HG02885 (cell line): ENCODE data around the gene TBC1D32.
"Not testable (repeated sequence)": the region's sequence is repeated elsewhere in the genome, so short reads cannot be mapped to it uniquely, and the experiment has no call there.

ENCODE experiments used
- ATAC-seq: cut with Tn5 transposase; IDR thresholded peaks from one replicate; pipeline ENCODE4 v1.9.1; 2021; ENCODE audit warnings: mild to moderate bottlenecking; ENCODE audit not compliant: unreplicated experiment, poor library complexity

The TBC1D32 gene

GRCh38 chr6:121236984-121237383 lies 97.3 kb downstream of the TBC1D32 start:
- no peak for ATAC-seq

DNA sequence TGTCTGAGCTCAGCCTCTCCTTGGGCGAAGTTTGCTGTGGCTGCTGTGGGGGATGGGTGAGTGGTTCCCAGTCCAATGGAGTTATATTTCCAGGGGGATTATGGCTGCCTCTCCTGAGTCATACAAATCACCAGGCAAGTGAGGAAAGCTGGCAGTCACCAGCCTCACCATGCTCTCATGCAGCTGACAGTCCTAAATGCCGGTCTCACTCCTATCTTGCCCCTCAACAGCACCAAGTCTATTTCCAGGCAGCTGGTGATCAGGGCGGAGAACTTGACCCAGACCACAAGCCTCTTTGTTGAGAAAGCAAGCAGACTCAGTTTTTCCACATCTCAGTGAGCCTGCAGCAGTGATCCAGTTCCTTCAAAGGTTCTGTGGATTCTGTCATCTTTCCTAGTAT lies 98.9 kb downstream of the TBC1D32 start:
- ATAC-seq, result no peak

DNA sequence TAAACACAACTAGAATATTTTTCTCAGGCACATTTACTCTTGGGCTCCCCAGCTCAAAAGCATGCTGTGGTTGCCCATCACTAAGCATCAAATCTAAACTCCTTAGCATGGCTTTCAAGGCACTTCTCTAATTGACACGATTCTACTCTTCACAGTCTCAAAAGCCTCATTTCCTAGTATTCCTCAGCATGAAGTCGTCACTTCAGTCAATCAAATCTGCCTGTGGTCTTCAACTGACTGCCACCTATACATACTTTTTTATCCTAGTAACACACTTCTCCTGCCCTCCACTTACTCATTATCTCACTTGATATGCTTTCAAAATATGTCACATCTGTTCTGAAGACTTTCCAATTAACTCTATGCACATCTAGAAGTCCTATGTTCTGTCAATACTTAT lies 110.3 kb downstream of the TBC1D32 start:
- ATAC-seq, result no peak

DNA sequence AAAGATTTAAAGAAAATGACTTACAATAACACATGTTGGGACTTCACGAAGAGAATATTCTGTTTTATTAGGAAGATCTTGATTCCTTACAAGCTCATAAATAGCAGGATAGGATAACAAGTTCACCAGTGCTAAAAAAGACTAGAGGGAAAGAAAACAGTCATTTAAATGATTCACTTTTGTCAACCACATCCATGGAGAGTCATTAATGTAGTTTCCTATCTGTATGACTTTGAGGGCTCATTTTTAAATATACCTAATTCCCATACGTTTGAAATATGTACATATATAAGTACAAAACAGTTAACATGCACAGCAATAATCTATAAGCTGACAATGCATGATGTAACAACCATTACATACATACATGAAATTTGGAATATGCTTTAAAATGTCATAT lies 111.1 kb downstream of the TBC1D32 start:
- no peak for ATAC-seq

DNA sequence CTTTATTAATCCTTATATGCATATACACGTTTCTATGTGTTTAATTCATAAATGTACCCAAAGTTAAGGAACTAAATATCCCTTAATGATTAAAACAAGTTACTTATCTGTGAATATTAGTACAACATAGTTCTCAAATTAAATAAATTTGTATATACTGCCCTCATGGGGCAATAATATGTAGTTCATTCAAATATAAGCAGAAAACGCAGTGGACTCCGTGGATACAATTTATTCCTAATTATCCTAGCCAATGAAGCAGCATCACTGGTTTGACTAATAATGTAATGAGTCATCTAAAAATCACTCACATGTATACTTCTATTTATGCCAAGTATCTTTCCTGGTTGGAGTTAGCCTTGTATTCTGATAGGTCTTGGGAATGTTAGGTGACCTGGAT lies 111.6 kb downstream of the TBC1D32 start:
- ATAC-seq, result no peak

DNA sequence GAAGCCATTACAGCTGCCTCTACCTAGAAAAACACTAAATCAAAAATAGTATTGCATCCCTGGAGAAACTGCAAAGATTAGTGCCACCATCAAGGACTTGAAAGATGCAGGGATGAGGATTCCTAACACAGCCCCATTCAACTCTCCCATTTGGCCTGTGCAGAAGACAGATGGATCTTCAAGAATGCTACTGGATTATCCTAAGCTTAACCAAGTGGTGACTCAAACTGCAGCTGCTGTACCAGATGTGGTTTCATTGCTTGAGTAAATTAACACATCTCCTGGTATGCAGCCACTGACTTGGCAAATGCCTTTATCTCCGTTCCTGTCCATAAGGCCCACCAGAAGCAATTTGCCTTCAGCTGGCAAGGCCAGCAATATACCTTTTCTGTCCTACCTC lies 117.4 kb downstream of the TBC1D32 start:
- no peak for ATAC-seq

GRCh38 chr6:121213341-121213740 lies 120.9 kb downstream of the TBC1D32 start:
- not testable (repeated sequence) for ATAC-seq

DNA sequence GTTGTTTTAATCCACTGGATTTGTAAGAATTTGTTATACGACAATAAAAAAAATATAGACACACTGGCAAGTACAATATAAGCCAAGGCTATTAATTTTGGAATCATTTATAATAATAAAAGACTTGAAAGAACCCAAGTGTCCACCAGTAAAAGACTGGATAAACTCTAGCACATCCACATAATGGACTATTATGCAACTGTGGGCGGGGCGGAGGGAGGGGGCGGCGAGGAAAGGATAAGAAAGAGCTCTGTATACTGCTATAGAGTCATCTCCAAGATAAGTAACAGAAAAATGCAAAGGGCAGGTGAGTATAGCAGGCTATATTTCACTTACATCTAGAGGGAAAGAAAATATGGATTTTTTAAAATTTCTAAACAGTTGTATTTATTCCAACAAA lies 123.3 kb downstream of the TBC1D32 start:
- ATAC-seq, result no peak

DNA sequence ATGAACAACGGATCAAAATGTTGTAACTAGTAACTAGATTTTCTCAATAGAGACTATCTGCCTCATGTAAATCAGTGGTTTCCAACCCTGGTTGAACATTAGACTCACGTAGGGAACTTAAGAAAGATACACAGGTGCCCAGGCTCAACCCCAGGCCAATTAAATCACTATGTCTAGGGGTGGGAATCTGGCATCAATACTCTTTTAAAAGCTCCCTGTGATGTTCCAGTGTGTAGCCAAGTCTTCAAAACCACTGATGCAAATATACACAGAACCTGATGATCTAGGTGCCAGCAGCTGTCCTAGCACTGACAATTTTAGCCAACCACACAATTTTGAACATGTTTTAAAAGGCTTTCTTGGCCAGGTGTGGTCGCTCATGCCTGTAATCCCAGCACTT lies 128.7 kb downstream of the TBC1D32 start:
- no peak for ATAC-seq

GRCh38 chr6:121201105-121201504 lies 133.2 kb downstream of the TBC1D32 start:
- ATAC-seq, result no peak

- not testable (repeated sequence) for ATAC-seq
These were observed 138.2 kb downstream of the TBC1D32 start for GRCh38 chr6:121196042-121196441.

GRCh38 chr6:121190122-121190521 lies 144.2 kb downstream of the TBC1D32 start:
- no peak for ATAC-seq

DNA sequence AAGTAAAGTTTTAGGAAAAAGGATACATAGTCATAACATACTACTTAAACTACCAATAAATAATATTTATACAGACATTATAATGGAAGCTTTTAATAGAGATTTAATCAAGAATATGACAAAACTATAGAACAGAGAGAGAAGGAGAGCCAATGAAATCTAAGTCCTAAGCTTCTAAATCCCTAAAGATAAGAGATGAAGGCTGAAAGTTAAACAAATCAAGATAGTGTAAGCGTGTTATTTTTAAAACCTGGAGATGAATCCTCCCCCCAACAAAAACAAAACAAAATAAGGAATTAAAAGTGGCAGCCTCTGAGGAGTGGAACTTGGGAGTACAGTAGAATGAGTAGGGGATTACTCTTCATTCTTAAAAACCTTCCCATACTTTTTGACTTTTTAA lies 145.9 kb downstream of the TBC1D32 start:
- ATAC-seq, result no peak

DNA sequence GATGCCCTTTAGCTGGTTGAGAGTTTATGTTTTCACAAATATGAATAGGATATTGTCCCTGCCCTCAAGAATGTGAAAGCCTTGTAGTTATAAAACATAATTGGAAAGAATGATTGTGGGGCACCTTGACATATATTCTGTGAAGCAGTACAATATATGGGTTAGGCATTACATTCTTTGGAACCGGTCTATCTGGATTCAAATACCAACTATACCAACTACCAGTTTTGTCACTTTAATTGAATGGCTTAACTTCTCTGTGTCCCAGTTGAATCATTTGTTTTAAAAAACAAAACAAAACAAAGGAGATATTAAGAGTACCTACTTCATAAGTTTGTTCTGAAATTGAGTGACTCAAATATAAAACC lies 146.5 kb downstream of the TBC1D32 start:
- ATAC-seq, result no peak

GRCh38 chr6:121187200-121187832 lies 147.0 kb downstream of the TBC1D32 start:
- ATAC-seq, result no peak

DNA sequence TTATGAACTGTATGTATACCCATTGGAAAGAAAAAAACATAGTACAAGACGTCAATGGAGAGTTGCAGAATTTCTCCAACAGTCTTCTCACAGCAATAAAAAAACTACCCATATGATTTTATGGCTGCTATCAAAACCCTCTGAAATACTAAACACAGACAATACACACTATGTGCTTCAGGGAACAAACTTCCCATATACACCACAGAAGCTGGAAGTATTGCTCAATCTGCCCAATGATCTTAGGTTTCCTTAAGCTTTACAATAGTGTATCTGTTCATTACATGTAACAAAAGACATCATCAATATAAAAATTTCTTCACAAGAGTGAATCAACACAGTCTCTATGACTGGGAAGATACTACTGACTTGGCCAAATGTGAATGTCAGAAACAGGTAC lies 150.5 kb downstream of the TBC1D32 start:
- ATAC-seq, result no peak

DNA sequence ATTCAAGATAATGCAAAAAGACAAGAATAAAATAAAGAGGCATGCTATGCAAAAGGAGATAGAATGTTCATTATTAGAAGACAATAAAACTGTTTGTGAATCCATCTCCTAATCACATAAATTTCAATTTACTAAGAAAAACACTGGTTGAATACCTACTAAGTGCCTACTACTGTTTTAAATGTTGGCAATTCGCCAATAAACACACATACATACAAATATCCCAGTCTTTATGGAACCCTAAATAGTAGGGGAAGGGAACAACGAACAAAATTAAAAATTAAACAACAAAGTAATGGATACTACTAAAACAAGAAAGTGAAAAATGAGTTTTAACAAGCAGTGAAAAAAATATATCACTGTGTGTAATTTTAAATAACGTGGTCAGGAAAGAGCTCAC lies 158.5 kb downstream of the TBC1D32 start:
- ATAC-seq, result no peak

- ATAC-seq, result not testable (repeated sequence)
These were observed 161.8 kb downstream of the TBC1D32 start for GRCh38 chr6:121172451-121172850.

- ATAC-seq, result no peak
These were observed 162.4 kb downstream of the TBC1D32 start for GRCh38 chr6:121171879-121172278.

DNA sequence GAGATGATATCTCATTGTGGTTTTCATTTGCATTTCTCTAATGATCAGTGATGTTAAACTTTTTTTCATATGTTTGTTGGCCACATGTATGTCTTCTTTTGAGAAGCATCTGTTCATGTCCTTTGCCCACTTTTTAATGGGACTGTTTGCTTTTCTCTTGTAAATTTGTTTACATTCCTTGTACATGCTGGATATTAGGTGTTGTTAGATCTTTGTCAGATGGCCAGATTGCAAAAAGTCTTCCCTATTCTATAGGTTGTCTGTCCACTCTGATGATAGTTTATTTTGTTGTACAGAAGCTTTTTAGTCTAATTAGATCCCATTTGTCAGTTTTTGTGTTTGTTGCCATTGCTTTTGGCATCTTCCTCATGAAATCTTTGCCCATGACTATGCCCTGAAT lies 172.4 kb downstream of the TBC1D32 start:
- ATAC-seq, result no peak

DNA sequence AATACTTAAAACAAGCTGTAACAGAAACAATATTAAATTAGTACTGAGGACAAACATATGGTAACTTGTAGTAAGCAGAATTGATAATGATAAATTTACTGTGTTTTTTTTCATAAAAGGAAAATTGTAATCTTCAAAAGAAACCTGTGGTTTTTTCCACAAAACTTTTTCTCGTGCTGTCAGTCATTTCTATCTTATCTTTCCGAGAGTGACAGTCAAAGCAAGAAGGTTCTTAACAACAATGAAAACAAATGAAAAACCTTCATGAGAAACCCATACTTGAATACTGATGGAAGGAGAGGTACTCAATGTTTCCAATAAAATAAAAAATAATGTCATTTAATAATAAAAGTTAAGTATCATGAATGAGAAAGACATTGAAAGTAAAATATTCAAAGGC lies 174.0 kb downstream of the TBC1D32 start:
- no peak for ATAC-seq

DNA sequence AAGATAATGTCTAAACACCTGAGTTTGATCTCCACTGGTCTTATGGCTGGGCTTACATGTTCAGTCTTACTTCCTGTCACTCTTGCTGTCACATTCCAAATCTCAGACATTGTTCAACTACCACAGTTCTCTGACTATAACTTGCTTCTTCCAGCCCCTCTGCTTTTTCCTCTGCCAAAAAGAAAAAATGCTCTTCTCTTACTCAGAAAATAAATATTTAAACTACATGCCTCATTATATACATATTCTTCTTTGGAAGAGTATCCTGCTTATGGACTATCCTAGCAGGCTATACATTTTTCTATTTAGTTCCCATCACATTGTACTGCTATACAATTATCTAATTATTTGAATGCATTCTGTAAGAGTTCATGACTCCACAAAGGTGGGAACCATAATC lies 175.4 kb downstream of the TBC1D32 start:
- ATAC-seq, result no peak

- no peak for ATAC-seq
These were observed 175.8 kb downstream of the TBC1D32 start for GRCh38 chr6:121158438-121158837.
